Pons (tissue), 1 donor: Measurements from ENCODE around the gene SLC39A8.

Experiments
- DNase-seq: peaks from one replicate; pipeline ENCODE4 v3.0.0-alpha.2; 2016; ENCODE audit warnings: low spot score

The SLC39A8 gene

GRCh38 chr4:102341201-102341600, 4.1 kb downstream of the SLC39A8 start:
- no peak for DNase-seq

- no peak for DNase-seq
These were observed 6.3 kb downstream of the SLC39A8 start for GRCh38 chr4:102339018-102339417.

GRCh38 chr4:102338405-102338804, 6.9 kb downstream of the SLC39A8 start:
- DNase-seq, result no peak

- DNase-seq, result no peak
These were observed 9.7 kb downstream of the SLC39A8 start for GRCh38 chr4:102335616-102336015.

- no peak for DNase-seq
These were observed 10.7 kb downstream of the SLC39A8 start for GRCh38 chr4:102334624-102335023.

- no peak for DNase-seq
These were observed 11.5 kb downstream of the SLC39A8 start for GRCh38 chr4:102333787-102334186.

GRCh38 chr4:102328045-102328444, 17.2 kb downstream of the SLC39A8 start:
- no peak for DNase-seq

GRCh38 chr4:102326951-102327350, 18.3 kb downstream of the SLC39A8 start:
- DNase-seq, result no peak

GRCh38 chr4:102324730-102325129, 20.6 kb downstream of the SLC39A8 start:
- DNase-seq, result no peak

- DNase-seq, result no peak
These were observed 22.5 kb downstream of the SLC39A8 start for GRCh38 chr4:102322736-102323135.

GRCh38 chr4:102321260-102321995, 23.9 kb downstream of the SLC39A8 start:
- DNase-seq, result no peak

GRCh38 chr4:102319594-102319993, 25.7 kb downstream of the SLC39A8 start:
- DNase-seq, result no peak

GRCh38 chr4:102318526-102318925, 26.8 kb downstream of the SLC39A8 start:
- DNase-seq, result no peak

- DNase-seq, result no peak
These were observed 27.2 kb downstream of the SLC39A8 start for GRCh38 chr4:102318105-102318504.

- DNase-seq, result no peak
These were observed 27.8 kb downstream of the SLC39A8 start for GRCh38 chr4:102317459-102317858.

- DNase-seq, result no peak
These were observed 28.7 kb downstream of the SLC39A8 start for GRCh38 chr4:102316585-102316984.

GRCh38 chr4:102315532-102315931, 29.8 kb downstream of the SLC39A8 start:
- DNase-seq, result no peak

- DNase-seq, result no peak
These were observed 32.9 kb downstream of the SLC39A8 start for GRCh38 chr4:102312417-102312816.

GRCh38 chr4:102311912-102312311, 33.4 kb downstream of the SLC39A8 start:
- DNase-seq, result no peak

- no peak for DNase-seq
These were observed 33.9 kb downstream of the SLC39A8 start for GRCh38 chr4:102311407-102311806.

GRCh38 chr4:102308032-102308799, 37.1 kb downstream of the SLC39A8 start:
- no peak for DNase-seq

- no peak for DNase-seq
These were observed 39.6 kb downstream of the SLC39A8 start for GRCh38 chr4:102305666-102306065.

- no peak for DNase-seq
These were observed 42.5 kb downstream of the SLC39A8 start for GRCh38 chr4:102302762-102303161.

- no peak for DNase-seq
These were observed 44.1 kb downstream of the SLC39A8 start for GRCh38 chr4:102301167-102301566.
